Measurements from ENCODE around the gene UBE2G1.
A peak's percentile ranks its signal among the peaks of the same experiment; 100 is the strongest.
"Not testable (repeated sequence)": the region's sequence is repeated elsewhere in the genome, so short reads cannot be mapped to it uniquely, and the experiment has no call there.

UBE2G1 gene

DNA sequence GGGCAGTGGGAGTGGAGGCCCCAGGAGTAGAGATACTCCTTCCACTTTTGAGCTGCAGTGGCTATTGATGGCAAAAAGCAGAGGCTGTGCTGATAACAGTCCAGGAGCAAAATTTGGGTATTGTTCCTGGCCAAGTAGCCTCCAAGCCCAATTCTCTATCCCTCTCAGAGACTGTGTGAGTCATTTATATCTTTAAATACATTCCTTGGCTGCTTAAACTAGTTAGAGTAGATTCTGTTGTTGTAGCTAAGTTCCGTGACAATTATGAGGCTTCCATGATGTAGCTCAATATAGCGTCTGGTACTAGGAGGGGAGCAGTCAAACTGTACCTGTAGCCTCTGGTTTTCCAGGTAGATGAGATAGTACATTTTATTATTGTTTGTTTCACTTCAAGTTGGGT, 19.9 kb upstream of the UBE2G1 start:
- Histone ChIP-seq H3K4me2 (ENCODE audit: low read depth, low read length, poor library complexity, severe bottlenecking) (no peak overlapping the region), H3K4me3 (ENCODE audit: insufficient read depth, low read length, poor library complexity, severe bottlenecking) (no peak overlapping the region), H3K9ac (ENCODE audit: low read length) (no peak overlapping the region), H3K79me2 (ENCODE audit: insufficient read depth, low read length) (no peaks in the 10 kb centered on the region), H3K9me2 (replicated peaks; ENCODE audit: insufficient read depth, low read length) (no peaks in the 10 kb centered on the region), H3K36me3 (ENCODE audit: low read length) (no peaks in the 10 kb centered on the region), H2AFZ (ENCODE audit: low read depth, low read length, severe bottlenecking) (no peak overlapping the region), H4K20me1 (ENCODE audit: low read depth, low read length) (no peaks in the 10 kb centered on the region), H3F3A (ENCODE audit: insufficient read depth) (no peaks in the 10 kb centered on the region), H3K27me3 (ENCODE audit: low read length) (no peaks in the 10 kb centered on the region), H3K9me3 (ENCODE audit: insufficient read depth, low read length) (no peaks in the 10 kb centered on the region), H3K27ac (ENCODE audit: low read depth, low read length) (no peak overlapping the region)
- TF ChIP-seq EZH2phosphoT487 (conservative IDR thresholded peaks at IDR 0.05; ENCODE audit: low read length) (no peak), CTCF (IDR thresholded peaks at IDR 0.05; ENCODE audit: insufficient read depth, low read length, poor library complexity, severe bottlenecking) (no peak)

GRCh38 chr17:4381690-4382671, 15.5 kb upstream of the UBE2G1 start:
- Histone ChIP-seq H3K4me3 (ENCODE audit: insufficient read depth, low read length, poor library complexity, severe bottlenecking) (no peak overlapping the region), H2AFZ (ENCODE audit: low read depth, low read length, severe bottlenecking) (no peak overlapping the region), H3K9me2 (replicated peaks; ENCODE audit: insufficient read depth, low read length) (no peaks in the 10 kb centered on the region), H3K9me3 (ENCODE audit: insufficient read depth, low read length) (no peaks in the 10 kb centered on the region), H3K4me2 (ENCODE audit: low read depth, low read length, poor library complexity, severe bottlenecking) (no peak overlapping the region), H3K36me3 (ENCODE audit: low read length) (no peaks in the 10 kb centered on the region), H3K9ac (ENCODE audit: low read length) (no peak overlapping the region), H3F3A (ENCODE audit: insufficient read depth) (no peaks in the 10 kb centered on the region; the same call in 1 of the 2 replicates), H4K20me1 (ENCODE audit: low read depth, low read length) (no peaks in the 10 kb centered on the region), H3K27me3 (ENCODE audit: low read length) (no peaks in the 10 kb centered on the region), H3K27ac (ENCODE audit: low read depth, low read length) (no peak overlapping the region), H3K79me2 (ENCODE audit: insufficient read depth, low read length) (no peaks in the 10 kb centered on the region)
- TF ChIP-seq CTCF (IDR thresholded peaks at IDR 0.05; ENCODE audit: insufficient read depth, low read length, poor library complexity, severe bottlenecking): no peak
- TF ChIP-seq EZH2phosphoT487 (conservative IDR thresholded peaks at IDR 0.05; ENCODE audit: low read length): no peak

DNA sequence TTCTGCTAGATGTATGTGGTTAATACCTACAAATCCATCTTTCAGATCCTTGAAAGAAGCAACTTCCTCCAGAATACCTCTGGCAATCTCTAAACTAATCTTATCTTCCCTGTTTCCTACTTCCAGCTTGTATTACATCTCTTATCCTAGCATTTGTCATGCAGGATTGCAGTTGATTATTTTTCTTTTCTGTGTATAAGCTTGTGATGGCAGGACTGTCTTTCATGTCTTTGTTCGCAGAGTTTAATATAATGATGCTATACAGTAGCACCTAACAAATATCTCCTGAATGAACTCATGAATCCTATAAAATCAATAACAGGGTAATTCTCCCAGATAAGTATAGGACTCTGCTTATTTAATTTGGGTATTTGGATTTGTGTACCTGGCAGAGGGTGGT, 12.2 kb upstream of the UBE2G1 start:
- Histone ChIP-seq H3F3A (ENCODE audit: insufficient read depth) (peaks cover 19% of the 10 kb centered on the region), H3K36me3 (ENCODE audit: low read length) (no peaks in the 10 kb centered on the region), H2AFZ (ENCODE audit: low read depth, low read length, severe bottlenecking) (no peak overlapping the region), H3K4me2 (ENCODE audit: low read depth, low read length, poor library complexity, severe bottlenecking) (no peak overlapping the region), H3K9me3 (ENCODE audit: insufficient read depth, low read length) (no peaks in the 10 kb centered on the region), H3K9me2 (replicated peaks; ENCODE audit: insufficient read depth, low read length) (no peaks in the 10 kb centered on the region), H3K27ac (ENCODE audit: low read depth, low read length) (no peak overlapping the region), H3K27me3 (ENCODE audit: low read length) (no peaks in the 10 kb centered on the region), H4K20me1 (ENCODE audit: low read depth, low read length) (no peaks in the 10 kb centered on the region), H3K9ac (ENCODE audit: low read length) (no peak overlapping the region), H3K79me2 (ENCODE audit: insufficient read depth, low read length) (no peaks in the 10 kb centered on the region), H3K4me3 (ENCODE audit: insufficient read depth, low read length, poor library complexity, severe bottlenecking) (no peak overlapping the region)
- TF ChIP-seq CTCF (IDR thresholded peaks at IDR 0.05; ENCODE audit: insufficient read depth, low read length, poor library complexity, severe bottlenecking) (no peak), EZH2phosphoT487 (conservative IDR thresholded peaks at IDR 0.05; ENCODE audit: low read length) (no peak)

- not testable (repeated sequence) for H3K9ac ChIP-seq (ENCODE audit: low read length); H3K4me2 ChIP-seq (ENCODE audit: low read depth, low read length, poor library complexity, severe bottlenecking); H2AFZ ChIP-seq (ENCODE audit: low read depth, low read length, severe bottlenecking); H4K20me1 ChIP-seq (ENCODE audit: low read depth, low read length); H3K9me2 ChIP-seq (replicated peaks; ENCODE audit: insufficient read depth, low read length); H3K36me3 ChIP-seq (ENCODE audit: low read length); H3K9me3 ChIP-seq (ENCODE audit: insufficient read depth, low read length); H3K79me2 ChIP-seq (ENCODE audit: insufficient read depth, low read length); H3K27ac ChIP-seq (ENCODE audit: low read depth, low read length); H3K27me3 ChIP-seq (ENCODE audit: low read length); H3K4me3 ChIP-seq (ENCODE audit: insufficient read depth, low read length, poor library complexity, severe bottlenecking)
- H3F3A ChIP-seq (ENCODE audit: insufficient read depth): peaks cover 24% of the 10 kb centered on the region
These were observed 10.8 kb upstream of the UBE2G1 start for GRCh38 chr17:4377247-4377646.

DNA sequence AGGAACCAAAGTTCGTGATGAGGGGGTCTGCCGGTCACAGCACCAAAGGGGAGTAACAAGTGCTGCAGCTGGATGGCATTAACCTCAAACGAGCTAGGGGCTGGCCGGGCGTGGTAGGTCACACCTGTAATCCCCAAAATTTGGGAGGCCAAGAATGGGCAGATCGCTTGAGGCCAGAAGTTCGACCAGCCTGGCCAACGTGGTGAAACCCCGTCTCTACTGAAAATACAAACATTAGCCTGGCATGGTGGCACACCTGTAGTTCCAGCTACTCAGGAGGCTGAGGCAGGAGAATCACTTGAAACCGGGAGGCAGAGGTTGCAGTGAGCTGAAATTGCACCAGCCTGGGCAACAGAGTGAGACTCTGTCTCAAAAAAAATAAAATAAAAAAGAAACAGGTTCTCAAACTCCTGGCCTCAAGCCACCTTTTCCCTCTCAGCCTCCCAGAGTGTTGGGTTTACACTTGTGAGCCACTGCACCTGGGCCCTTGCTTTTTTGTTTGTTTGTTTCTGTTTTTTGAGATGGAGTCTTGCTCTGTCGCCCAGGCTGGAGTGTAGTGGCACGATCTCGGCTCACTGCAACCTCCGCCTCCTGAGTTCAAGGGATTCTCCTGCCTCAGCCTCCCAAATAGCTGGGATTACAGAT, 9.4 kb upstream of the UBE2G1 start:
- Histone ChIP-seq H2AFZ (ENCODE audit: low read depth, low read length, severe bottlenecking) (peak overlapping the region; percentile 26), H3K27ac (ENCODE audit: low read depth, low read length) (peak overlapping the region; percentile 88), H3F3A (ENCODE audit: insufficient read depth) (peaks cover 24% of the 10 kb centered on the region), H3K4me2 (ENCODE audit: low read depth, low read length, poor library complexity, severe bottlenecking) (peak overlapping the region; percentile 60), H3K9ac (ENCODE audit: low read length) (peak overlapping the region; percentile 27; the same call in 1 of the 2 replicates)
- H3K4me3 ChIP-seq (ENCODE audit: insufficient read depth, low read length, poor library complexity, severe bottlenecking); H3K36me3 ChIP-seq (ENCODE audit: low read length); H3K9me3 ChIP-seq (ENCODE audit: insufficient read depth, low read length); H3K27me3 ChIP-seq (ENCODE audit: low read length); H3K79me2 ChIP-seq (ENCODE audit: insufficient read depth, low read length); H3K9me2 ChIP-seq (replicated peaks; ENCODE audit: insufficient read depth, low read length); H4K20me1 ChIP-seq (ENCODE audit: low read depth, low read length): not testable (repeated sequence)

All from SU-DHL-6 (cell line).